Esophagus squamous epithelium (tissue), 4 donors: ENCODE results near the gene ZAP70.

Experiments
- CTCF ChIP-seq, 6 experiments: fragments of 450-650 bp in 4 of 6; fragments of 200-600 bp in 2 of 6; sonication (generic) in 2 of 6; IDR thresholded peaks; one replicate each; pipeline ENCODE4 v1.5.1; 2016 to 2019; ENCODE audit warnings: antibody characterized with exemption in 6 of 6, mild to moderate bottlenecking in 4 of 6, moderate library complexity in 4 of 6
- POLR2A ChIP-seq, 4 donors: fragments of 450-650 bp; IDR thresholded peaks; one replicate each; pipeline ENCODE4 v1.6.1; 2017; ENCODE audit warnings: antibody characterized with exemption in 4 of 4, mild to moderate bottlenecking in 4 of 4, moderate library complexity in 3 of 4

- TF ChIP-seq CTCF (IDR thresholded peaks at IDR 0.05) (no peak), POLR2A (IDR thresholded peaks at IDR 0.05) (no peak)
Observed at GRCh38 chr2:97739893-97740245, 26.5 kb downstream of the ZAP70 start.
